ENCODE results near the gene DSCAM.
"Not testable (repeated sequence)": the region's sequence is repeated elsewhere in the genome, so short reads cannot be mapped to it uniquely, and the experiment has no call there.

DSCAM gene

DNA sequence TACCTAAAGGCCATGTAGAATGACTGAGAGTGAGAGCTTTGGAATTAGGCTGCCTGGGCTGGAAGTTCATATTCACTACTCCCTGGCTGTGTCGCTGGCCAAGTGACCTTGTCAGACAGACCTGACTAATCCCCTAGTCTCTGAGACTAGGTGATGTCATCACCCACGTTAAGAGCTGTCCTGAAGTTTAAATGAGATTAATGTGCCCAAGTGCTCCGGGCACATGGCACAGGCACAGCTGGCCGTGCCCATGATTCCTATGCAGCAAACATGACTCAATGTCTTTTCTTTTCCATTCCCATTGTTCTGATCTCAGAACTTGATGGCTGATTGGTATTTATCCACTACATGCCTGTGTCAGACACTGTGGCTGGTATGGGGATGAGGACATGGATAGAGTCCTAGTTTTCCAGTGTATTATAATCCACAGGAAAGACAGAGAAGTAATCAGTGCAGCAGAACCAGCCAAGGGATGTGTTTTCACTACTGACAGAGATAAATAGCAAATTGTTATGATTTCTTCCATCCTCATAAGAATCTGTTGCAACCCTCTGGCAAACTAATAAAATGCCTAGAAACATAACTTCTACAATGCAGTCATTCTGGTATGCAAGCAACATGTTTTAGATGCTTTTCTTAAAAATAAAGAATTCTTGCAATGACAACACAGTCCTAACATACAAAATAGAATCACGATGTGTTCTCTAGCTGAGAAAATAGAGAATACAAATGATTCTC, 798.8 kb downstream of the DSCAM start:
- no peak for DNase-seq (ENCODE audit: low read depth)

DNA sequence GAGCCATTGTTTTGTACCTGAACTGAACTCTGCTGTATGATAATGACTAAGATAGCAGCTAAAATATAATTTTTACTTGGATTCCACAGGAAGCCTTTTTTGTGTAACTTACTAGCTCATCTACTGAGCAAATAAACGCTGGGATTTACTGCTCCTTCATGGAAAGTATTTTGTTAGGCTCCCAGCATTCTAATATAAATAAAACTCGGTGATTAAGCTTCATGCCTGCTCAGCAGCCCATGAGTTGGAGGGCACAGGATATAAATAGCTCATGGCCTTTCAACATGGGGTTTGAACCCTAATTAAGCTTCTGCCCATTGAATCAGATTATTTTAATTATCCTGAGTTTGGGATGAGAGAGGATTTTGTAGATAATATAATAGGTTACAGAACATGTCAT, 799.7 kb downstream of the DSCAM start:
- no peak for DNase-seq (ENCODE audit: low read depth)

DNA sequence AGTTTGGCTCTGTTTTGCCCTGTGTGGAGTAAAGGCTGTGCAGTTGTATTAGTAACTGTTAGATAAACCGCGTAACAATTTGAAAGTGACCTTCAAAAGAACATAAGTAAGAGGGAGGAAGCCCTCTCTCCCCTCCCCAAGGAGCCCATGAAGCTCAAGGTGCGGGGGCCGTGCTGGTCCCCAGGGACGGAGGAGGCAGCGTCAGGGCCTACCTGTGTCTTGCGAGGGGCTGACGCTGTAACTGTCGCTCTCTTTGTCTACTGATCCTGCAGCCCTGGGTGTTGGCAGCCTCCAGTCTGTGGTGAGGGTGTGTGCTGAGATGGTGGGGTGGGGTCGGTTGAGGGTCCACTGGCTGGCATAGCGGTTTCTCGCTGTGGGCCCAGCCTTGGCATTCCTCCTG, 803.1 kb downstream of the DSCAM start:
- no peak for DNase-seq (ENCODE audit: low read depth)

DNA sequence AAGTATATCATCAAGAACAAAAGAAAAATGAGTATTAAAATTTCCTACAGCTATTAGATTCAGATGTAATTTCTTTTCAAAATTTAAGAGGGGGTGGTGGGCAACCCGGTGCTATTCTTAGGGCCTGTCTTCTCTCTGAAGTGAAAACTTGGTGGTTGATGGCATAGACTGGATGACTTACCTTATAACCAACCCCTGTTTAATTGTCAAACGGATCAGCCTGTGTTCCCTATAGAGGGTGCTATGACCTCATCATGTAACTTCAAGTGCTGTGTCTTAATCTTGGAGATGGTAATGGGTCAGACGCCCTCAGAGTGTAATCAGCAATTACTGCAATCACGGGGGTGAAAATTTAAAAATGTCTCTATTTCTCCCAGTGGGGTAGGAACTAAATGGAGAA, 803.5 kb downstream of the DSCAM start:
- DNase-seq (ENCODE audit: low read depth): no peak

DNA sequence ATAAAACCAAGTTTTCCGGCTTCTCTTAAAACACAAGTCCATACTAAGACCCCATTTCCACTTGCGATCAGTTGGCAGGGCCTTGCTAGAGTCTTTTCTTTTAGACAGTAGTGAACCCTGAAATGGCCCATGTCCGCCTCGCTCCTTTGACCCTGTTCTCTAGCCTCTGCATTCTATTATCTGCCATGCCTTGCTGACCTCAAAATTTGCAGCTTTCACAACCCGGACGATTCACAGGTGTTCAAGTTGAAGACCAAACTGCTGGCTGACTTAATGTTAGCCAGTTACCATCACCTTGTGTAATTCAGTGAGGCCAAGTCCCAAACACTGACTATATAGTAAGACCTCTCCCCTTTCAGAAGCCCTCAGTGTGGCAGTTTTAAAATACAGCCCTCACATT, 805.5 kb downstream of the DSCAM start:
- no peak for DNase-seq (ENCODE audit: low read depth)

DNA sequence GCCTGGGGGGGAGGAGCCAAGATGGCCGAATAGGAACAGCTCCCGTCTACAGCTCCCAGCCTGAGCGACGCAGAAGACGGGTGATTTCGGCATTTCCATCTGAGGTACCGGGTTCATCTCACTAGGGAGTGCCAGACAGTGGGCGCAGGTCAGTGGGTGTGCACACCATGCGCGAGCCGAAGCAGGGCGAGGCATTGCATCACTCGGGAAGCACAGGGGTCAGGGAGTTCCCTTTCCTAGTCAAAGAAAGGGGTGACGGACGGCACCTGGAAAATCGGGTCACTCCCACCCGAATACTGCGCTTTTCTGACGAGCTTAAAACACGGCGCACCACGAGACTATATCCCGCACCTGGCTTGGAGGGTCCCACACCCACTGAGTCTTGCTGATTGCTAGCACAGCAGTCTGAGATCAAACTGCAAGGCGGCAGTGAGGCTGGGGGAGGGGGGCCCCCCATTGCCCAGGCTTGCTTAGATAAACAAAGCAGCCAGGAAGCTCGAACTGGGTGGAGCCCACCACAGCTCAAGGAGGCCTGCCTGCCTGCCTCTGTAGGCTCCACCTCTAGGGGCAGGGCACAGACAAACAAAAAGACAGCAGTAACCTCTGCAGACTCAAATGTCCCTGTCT, 813.7 kb downstream of the DSCAM start:
- not testable (repeated sequence) for DNase-seq (ENCODE audit: low read depth)

DNA sequence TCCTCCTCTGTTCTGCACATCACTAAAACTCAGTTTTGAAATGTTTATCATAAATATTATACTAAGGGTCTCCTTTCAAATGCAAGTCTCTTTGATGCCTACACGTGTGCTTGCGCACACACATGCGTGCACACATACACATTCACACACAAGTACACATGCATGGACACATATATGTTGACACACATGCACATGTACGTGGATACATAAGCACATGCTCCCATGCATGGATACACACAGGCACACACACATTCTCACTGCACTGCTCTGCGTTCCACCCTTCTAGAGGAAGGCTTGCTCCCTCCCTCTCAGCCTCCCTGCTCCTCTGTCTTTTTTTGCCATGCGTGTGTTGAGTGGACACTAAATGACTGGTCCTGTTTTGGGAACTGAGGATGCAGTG, 817.1 kb downstream of the DSCAM start:
- DNase-seq (ENCODE audit: low read depth): no peak

DNA sequence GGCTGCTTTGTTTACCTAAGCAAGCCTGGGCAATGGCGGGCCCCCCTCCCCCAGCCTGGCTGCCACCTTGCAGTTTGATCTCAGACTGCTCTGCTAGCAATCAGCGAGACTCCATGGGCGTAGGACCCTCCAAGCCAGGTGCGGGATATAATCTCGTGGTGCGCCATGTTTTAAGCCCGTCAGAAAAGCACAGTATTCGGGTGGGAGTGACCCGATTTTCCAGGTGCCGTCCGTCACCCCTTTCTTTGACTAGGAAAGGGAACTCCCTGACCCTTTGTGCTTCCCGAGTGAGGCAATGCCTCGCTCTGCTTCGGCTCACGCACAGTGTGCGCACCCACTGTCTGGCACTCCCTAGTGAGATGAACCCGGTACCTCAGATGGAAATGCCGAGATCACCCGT, 818.6 kb downstream of the DSCAM start:
- DNase-seq (ENCODE audit: low read depth): not testable (repeated sequence)

DNA sequence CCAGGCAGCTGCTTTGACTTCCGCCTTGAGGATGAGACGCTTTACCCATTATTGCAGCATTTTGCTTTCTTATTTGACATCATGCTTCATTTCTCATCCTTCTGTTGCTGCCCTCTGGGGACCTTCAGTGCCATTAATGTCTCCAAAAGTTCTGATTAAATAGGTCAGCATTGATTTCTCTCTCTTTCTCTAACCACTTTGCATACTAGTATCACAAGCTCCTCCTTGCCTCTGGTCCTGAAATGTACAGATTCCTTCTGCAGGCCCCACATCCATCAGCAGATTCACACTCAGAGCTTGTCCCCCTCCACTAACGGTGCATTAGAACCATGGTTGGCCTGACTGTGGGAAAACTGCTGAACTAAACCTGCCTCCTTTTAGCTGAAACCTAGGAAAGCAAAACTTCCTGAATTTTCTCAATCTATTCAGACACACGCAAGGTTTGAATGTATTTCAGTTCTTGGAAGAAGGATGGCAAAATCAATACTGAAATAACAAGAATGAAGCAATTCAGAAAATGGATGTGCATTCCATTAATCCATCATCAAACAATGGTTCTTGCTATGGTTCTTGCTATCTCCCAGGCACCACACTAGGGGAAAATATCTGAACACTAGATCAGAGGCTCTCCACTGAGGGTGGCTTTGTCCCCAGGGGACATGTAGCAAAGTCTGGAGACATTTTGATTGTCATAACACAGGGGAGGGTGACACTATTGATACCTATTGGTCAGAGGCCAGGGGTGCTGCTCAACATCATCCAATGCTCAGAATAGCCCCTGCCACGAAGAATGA, 825.2 kb downstream of the DSCAM start:
- no peak for DNase-seq (ENCODE audit: low read depth)

DNA sequence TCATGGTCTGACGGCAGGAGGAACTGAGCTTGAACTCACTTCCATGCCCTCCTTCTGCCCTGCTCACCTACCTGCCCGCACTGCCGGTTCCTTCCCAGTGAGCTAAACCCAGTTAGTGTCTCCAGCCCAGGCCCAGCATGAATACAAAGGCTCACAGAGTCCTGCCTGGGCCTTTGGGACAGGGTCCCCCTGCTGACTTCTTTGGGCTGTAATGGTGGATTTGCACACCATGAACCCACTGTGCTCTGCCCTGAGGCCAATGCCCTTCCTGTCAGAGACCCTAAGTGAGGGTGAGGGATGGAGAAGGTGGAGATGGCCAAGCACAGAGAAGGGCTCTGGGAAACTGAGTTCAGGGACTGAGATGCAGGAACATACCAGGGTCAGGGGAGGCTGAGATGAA, 826.3 kb downstream of the DSCAM start:
- DNase-seq (ENCODE audit: low read depth): no peak

DNA sequence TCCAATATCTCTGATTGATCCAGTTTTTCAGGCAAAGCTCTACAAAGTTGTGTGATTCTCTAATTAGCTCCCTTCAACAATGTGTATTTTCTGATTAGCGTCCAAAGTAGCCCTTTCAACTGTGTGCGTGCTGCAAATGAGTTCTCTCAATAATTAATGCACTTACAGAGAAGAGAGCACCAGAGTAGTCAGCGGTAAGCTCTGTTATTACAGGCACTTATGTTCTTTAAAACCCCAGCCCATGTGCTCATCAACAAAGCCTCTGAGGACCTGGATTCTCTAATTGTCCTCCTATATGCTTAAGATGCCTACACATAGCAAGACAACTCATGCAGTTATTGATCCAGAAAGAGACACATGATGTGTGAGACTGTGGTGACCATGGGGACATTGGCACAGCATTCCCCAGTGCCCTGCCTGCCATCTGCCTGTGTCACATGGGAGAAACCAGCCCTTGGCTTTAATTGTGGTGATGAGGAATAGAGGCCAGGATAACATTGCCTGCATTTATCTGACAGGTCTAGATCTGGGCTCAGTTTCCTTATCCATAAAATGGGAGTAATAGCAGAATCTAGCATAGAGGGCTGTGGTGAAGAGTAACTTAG, 828.0 kb downstream of the DSCAM start:
- DNase-seq (ENCODE audit: low read depth): no peak

DNA sequence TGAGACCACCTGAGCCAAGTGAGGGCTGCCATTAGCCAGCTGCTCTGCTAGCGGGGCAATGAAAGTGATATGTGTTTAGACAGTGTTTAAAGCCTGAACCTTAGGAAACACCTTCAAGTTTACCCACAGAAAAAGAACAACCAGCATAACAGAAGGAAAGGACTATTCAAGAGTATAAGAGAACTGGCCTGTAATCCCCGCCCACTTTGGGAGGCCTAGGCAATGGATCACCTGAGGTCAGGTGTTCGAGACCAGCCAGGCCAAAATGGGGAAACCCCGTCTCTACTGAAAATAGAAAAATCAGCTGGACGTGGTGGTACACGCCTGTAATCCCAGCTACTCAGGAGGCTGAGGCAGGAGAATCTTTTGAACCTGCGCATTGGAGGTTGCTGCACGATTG, 830.3 kb downstream of the DSCAM start:
- DNase-seq (ENCODE audit: low read depth): no peak

DNA sequence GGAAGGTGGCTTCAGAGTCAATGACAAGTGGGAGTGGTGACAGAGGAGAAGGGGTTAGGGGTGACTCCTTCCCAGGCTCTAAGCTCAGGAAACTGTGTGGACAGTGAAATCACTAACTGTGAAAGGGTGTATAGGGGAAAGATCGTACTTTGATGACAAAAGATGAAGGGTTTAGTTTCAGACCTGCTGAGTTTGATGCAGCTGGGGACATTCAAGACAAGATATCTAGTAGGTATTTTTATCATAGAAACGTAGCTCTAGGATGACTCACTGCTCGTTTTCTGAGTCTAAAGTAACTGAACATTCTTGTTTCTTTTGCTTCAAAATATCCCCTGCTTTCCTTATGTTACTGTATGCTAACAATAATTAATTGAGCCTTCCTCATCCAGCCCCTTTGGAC, 830.7 kb downstream of the DSCAM start:
- DNase-seq (ENCODE audit: low read depth): no peak

DNA sequence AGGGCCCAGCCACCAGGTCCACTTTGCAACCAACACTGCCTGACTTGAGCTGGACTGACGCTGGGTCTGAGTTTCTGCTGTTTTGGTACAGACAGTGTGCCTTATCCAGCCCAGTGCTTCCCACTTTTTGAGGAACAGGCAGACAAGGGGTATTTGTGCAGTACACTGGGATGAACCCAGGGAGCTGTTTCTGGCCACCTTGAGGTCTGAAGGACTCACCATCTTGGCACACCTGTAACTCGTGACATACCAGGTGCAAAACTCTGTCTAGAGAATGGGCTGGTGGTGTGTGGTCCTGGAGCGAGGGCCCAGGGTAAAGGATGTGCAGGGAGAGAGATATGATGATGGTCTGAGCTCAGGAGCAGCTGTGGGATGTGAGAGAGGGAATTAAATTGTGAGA, 831.1 kb downstream of the DSCAM start:
- no peak for DNase-seq (ENCODE audit: low read depth)

DNA sequence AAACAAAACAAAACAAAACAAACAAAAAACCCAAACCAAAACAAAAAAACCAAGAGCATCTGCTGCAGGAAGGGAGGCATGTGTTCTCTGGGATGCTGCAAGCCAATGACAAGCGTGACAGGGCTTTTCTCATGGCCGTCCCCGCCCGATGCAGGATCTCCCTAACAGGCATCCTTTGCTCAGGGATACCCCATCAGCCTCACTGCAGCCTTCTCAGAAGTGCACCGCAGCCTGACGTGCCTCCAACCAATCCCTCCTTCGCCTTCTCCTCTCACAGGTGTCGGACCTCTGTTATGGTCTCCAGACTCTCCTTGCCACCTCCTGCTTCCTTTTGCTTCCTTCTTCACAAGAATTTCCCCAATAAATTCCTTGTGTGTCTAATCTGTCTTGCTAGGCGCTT, 832.6 kb downstream of the DSCAM start:
- no peak for DNase-seq (ENCODE audit: low read depth)

DNA sequence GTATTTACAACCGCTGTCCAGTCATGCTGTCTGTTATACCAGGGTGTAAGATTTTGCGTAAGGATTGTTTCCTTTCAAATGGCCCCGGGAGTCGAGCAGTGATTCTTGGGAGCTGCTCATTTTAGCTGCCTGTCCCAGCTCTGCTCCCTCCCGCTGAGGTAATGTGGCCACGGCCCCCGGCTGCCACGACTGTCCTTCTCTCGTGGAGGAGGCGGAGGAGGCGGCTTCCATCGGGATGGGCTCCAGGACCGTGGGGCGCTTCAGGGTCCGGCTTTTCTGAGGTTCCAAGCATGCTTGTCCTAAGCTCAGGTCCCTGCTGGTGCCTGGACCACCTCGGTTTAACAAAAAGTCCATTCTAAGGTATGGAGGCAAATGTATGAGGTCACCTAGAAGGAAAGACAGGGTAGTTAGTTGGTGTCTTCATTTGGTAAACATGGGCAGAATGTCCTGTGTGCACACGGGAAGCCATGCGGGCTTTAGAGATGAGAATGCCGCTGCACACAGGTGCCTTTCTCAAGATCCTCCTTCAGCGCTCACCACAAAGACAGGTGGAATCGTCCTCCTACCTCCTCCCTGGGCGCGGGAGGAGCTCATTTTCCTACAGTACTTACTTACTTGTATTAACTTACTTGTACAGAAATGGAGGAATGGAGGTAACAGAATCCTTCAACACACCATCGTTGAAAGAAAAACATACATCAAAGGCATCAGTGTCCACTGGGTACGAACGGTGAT, 833.8 kb downstream of the DSCAM start:
- no peak for DNase-seq (ENCODE audit: low read depth)

DNA sequence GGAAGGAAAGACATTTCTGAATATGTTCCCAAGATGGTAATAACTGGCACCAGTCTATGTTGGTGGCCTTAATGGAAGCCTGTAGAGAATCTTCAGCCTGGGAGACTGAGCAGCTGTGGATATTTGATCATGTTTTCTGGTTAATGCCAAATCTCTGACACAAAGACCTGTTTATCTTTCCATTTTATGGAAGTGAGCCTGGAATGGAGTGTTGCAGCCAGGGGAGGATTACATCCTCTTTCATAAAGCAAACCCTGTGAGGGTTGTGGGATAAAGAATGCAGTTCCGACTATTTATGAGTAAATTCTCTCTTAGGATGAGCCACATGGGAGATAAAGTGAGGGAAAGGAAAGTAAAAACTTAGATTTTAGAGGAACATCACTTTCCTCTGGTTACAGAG, 835.6 kb downstream of the DSCAM start:
- no peak for DNase-seq (ENCODE audit: low read depth)

DNA sequence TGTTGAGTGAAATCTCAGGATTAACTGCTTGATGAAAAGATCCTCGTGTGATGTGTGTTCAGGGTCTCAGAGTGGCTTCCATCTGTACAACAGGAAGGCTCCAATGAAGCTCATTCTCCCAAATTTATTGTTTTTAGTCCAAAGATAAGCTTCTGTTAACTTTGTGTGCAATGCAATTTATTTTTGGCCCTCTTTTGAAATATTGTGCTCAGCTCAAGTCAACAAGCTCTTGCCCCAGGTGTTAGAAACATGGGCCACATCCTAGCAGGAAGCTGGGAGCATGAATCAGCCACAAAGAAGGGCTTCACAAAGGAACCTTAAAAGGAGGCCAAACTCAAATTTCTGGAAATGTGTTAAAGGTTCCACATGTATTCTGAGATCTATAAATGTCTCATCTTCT, 844.0 kb downstream of the DSCAM start:
- no peak for DNase-seq (ENCODE audit: low read depth)

DNA sequence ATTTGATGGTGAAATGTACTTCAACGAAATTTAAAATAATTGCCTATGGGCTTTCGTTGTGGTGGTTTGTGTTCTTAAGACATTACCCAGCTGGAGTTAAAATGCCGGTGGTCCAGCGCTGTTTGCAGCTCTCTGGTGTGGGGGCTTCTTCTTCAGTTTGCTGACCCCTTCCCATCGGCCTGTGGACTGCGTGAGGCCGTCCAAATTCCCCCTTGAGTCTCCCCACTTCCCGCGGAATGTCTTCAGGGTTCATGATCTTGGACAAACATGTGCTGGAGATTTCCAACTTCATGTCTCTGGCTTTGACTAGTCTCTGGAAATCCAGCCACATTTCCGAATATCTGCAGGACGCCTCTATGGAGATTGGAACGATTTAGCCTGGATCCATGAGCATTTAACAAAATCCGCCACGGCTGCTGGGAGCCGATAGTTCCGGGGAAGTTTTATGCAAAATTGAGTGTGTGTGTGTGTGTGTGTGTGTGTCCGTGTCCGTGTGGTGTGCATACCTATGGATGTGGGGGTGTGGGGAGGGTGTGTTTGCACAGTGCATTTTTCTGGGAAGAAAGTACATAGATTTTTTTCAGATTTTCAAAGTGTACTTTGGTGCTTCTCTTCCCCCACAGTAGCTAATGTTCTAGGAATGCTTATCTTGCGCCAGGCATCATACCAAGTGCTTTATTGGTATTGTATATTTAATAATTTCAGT, 862.5 kb downstream of the DSCAM start:
- no peak for DNase-seq (ENCODE audit: low read depth)

DNA sequence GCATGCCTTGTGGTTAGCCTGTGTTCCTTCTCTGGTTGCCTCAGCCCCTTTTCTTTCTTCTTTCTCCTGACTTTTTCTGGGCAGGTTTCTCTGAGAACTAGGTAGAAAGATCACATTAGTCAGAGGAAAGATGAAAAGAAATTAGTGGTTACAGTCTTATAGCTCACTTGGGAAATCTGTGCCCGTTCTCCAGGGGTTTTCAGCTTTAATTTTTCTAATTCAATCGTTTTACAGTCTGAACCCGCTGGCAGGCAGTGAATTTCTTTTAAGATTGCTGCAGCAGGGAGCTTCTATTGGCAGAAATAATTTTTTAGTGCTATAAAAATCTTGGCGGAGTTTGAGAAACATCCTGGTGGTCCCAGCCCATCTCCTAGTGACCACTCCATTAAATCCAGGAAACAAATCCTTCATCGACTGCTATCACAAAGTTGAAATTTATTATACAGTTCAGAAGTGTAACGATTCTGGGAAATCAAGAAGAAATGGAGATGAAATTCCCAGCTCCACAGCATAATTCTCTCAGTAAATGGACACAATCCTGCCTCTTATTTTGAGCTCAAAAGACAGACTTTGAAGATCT, 866.6 kb downstream of the DSCAM start:
- DNase-seq (ENCODE audit: low read depth): no peak

DNA sequence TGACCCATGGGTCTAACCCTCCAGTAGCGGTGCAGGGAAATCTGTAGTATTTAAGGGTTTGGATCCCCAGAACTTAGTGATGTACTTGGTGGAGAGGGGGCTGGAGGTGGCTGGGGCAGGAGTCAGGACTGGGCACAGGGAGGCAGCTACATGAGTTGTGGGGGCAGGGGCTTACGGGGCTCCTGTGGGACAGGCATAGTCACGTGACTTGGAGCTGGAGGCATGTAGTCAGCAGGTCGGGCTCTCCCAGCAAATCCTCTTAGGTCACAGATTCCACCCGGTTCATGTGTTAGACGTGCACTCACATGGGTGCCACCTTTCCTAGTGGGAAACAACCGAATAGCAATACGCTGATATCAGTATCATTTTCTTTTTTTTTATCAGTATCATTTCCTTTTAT, 867.6 kb downstream of the DSCAM start:
- DNase-seq (ENCODE audit: low read depth): no peak

Measured in activated T-cell treated with anti-CD3 and anti-CD28 coated beads for 48 hours (primary cell).